HG02759 (cell line): ENCODE measurements around the gene TAF11.
"Not testable (repeated sequence)": the region's sequence is repeated elsewhere in the genome, so short reads cannot be mapped to it uniquely, and the experiment has no call there.

Experiments
- ATAC-seq: cut with Tn5 transposase; IDR thresholded peaks from one replicate; pipeline ENCODE4 v1.9.1; 2021; ENCODE audit warnings: mild to moderate bottlenecking, moderate library complexity; ENCODE audit not compliant: unreplicated experiment

Gene TAF11

GRCh38 chr6:34867484-34867883, 20.4 kb downstream of the TAF11 start:
- ATAC-seq: no peak

- no peak for ATAC-seq
Observed at GRCh38 chr6:34866509-34866908, 21.3 kb downstream of the TAF11 start.

DNA sequence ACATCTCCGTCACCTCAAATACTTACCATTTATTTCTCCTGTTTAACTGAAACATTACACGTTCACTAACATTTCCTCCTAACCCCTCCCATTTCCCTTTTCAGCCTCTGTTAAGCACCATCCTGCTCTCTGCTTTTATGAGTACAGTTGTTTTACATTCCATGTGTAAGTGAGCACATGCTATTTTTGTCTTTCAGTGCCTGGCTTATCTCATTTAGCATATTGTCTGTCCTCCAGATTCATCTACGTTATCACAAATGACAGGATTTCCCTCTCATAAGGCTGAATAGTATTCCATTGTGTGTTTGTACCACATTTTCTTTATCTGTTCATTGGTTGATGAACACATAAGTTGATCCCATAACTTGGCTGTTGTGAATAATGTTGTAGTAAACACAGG, 22.7 kb downstream of the TAF11 start:
- ATAC-seq: no peak

DNA sequence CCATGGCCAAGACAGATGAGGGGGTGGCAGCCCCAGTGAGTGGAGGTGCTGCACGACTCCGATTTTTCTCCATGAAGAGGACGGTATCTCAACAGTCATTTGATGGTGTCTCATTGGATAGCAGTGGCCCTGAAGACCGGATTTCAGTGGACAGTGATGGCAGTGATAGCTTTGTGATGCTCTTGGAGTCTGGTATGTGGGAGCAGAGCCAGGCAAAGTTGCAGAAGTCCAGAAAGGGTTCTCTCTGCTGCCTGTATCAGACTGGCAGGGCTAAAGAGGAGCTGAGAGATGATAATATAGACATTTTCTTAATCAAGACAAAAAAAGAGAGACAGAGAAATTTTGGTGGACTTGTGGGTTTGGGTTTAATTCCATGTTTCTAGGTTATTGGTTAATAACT, 23.8 kb downstream of the TAF11 start:
- ATAC-seq: no peak

DNA sequence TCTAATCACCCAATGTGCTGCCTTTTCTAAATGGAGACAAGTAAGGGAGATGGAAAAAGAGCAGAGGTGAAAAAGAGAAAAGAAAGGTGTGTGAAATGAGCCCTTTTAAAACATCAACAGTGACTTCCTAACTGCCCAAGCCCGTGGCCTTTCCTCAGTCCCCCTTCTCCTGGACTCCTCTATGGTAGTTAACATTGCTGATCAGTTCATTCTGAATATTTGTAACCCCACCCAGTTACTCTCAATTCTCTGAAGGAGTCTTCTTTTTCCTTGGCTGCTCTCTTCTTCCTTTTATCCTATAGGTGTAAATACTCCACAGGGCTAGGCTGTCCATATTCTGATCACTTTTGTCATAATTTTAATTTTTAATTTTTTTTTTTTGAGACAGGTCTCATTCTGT, 27.1 kb downstream of the TAF11 start:
- ATAC-seq: no peak

DNA sequence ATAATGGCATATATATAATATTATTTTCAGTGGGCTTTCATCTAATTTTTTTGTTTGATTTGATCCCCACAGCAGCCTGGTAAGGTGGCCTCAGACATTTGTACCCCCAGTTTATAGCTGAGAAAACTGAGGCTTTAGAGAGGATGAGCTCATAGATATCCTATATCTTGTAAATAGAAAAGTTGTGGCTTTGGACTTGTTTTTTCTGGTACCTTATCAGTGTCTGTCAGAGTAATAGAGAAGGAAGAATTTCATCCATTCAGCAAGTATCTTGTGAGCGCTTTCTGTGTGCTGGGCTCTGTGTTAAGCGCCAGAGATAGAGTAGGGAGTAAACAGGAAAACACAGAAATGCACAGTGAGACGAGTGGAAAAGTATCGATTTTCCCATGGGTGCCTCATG, 27.9 kb downstream of the TAF11 start:
- no peak for ATAC-seq

- no peak for ATAC-seq
Observed at GRCh38 chr6:34858681-34859080, 29.2 kb downstream of the TAF11 start.

GRCh38 chr6:34855463-34855862, 32.4 kb downstream of the TAF11 start:
- no peak for ATAC-seq

GRCh38 chr6:34852406-34853085, 35.3 kb downstream of the TAF11 start:
- no peak for ATAC-seq

- no peak for ATAC-seq
Observed at GRCh38 chr6:34851361-34851760, 36.5 kb downstream of the TAF11 start.

- ATAC-seq: not testable (repeated sequence)
Observed at GRCh38 chr6:34849066-34849465, 38.8 kb downstream of the TAF11 start.

DNA sequence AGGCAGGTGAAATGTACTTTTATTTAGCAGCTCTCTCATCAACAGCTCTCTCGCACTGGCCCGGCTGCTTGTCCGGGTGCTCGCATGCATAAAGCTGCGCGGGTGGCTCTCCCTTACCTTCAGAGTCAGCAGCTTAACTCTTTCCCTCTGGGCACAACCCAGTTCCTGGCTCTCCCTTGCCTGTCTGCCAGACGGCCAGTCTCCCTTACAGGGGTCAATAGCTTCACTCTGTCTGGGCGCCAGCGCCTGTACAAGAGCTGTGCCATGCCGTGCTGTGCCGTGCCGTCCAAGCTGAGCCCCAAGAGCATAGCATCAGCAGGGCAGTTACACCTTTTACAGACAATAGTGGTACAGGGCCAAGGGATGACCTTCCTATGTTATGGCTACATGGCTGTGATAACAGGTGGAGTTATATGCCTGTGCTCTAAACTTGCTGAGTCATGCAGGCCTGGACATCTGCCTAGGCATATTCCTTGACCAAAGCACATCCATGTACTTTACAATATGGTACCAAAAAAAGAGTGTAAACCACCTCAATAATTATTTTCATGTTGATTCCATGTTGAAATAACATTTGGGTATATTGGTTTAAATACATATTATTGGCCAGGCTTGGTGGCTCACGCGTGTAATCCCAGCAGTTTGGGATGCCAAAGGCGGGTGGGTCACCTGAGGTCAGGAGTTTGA, 48.0 kb downstream of the TAF11 start:
- ATAC-seq: no peak

GRCh38 chr6:34837528-34837927, 50.3 kb downstream of the TAF11 start:
- no peak for ATAC-seq

- ATAC-seq: no peak
Observed at GRCh38 chr6:34836451-34836850, 51.4 kb downstream of the TAF11 start.

GRCh38 chr6:34836008-34836407, 51.8 kb downstream of the TAF11 start:
- no peak for ATAC-seq

GRCh38 chr6:34834789-34835518, 52.9 kb downstream of the TAF11 start:
- no peak for ATAC-seq

- ATAC-seq: no peak
Observed at GRCh38 chr6:34832942-34833341, 54.9 kb downstream of the TAF11 start.

- no peak for ATAC-seq
Observed at GRCh38 chr6:34829137-34829536, 58.7 kb downstream of the TAF11 start.
